GM12873 (cell line): ENCODE data around the gene SETSIP.

Source experiments
- TF ChIP-seq, protein P1 (sequence below): IDR thresholded peaks from 2 replicates; pipeline ENCODE4 v1.5.1; 2012; ENCODE audit warnings: low read depth, mild to moderate bottlenecking, moderate library complexity, low read length, control low read depth; ENCODE audit not compliant: insufficient read depth; ENCODE audit errors: missing control alignments

SETSIP gene, protein sequence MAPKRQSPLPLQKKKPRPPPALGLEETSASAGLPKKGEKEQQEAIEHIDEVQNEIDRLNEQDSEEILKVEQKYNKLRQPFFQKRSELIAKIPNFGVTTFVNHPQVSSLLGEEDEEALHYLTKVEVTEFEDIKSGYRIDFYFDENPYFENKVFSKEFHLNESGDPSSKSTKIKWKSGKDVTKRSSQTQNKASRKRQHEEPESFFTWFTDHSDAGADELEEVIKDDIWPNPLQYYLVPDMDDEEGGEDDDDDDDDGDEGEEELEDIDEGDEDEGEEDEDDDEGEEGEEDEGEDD

GRCh38 chr1:92075311-92075710 lies at the start of gene SETSIP:
Gene SETSIP, minus strand, starts transcription at chr1:92075411. Its CDS starts 0 bp downstream, at chr1:92075411.
- TF ChIP-seq, protein P1, sequence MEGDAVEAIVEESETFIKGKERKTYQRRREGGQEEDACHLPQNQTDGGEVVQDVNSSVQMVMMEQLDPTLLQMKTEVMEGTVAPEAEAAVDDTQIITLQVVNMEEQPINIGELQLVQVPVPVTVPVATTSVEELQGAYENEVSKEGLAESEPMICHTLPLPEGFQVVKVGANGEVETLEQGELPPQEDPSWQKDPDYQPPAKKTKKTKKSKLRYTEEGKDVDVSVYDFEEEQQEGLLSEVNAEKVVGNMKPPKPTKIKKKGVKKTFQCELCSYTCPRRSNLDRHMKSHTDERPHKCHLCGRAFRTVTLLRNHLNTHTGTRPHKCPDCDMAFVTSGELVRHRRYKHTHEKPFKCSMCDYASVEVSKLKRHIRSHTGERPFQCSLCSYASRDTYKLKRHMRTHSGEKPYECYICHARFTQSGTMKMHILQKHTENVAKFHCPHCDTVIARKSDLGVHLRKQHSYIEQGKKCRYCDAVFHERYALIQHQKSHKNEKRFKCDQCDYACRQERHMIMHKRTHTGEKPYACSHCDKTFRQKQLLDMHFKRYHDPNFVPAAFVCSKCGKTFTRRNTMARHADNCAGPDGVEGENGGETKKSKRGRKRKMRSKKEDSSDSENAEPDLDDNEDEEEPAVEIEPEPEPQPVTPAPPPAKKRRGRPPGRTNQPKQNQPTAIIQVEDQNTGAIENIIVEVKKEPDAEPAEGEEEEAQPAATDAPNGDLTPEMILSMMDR, result no peak

GRCh38 chr1:92123868-92124267 lies 48.7 kb upstream of the SETSIP start:
- TF ChIP-seq, protein P1, result no peak

GRCh38 chr1:92118826-92119225 lies 43.6 kb upstream of the SETSIP start:
- TF ChIP-seq, protein P1, result no peak

- TF ChIP-seq, protein P1, result no peak
These were observed 42.3 kb upstream of the SETSIP start for GRCh38 chr1:92117526-92117925.

DNA sequence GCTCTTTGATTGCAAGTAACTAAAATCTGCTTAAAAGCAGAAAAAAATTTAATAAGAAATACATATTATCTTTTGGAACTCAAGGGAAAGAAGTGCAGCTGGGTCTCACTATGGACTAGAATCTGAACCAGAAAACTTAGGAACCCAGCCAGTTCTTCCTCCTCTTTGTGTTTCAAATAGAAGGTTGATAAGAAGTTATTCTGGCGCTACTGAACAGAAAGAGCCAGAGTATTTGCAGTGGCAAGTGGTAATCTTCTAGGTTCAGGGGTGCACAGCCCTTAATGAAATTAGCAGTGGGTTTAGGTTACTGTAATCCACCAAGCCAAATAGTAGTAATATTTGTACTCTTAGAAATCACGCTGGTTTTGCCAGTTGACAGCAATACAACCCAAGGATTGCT lies 33.4 kb upstream of the SETSIP start:
- TF ChIP-seq, protein P1, result no peak

DNA sequence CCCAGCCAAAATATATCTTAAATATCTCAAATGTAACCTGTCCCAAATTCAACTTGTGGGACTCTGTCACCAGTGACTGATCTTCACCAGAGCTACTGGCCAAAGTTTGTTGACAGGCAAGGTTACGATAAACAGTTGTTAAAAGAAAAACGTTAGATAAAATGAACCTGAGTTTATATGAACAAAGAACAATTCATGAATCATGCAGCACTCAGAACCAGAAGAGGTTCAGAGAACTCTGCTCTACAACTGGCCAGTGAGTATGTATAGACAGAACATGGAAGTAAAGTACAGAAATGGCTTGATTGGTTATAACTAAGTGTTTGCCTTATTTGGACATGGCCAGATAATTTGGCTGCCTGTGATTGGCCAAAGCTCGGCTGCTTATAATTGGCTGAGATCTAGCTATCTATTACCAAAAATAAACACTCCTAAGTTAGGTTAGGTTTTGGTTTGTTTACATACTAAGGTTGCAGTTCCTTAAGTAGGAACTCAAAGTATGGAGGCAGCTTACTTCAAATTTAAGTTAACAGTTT lies 30.4 kb upstream of the SETSIP start:
- TF ChIP-seq, protein P1, result no peak

DNA sequence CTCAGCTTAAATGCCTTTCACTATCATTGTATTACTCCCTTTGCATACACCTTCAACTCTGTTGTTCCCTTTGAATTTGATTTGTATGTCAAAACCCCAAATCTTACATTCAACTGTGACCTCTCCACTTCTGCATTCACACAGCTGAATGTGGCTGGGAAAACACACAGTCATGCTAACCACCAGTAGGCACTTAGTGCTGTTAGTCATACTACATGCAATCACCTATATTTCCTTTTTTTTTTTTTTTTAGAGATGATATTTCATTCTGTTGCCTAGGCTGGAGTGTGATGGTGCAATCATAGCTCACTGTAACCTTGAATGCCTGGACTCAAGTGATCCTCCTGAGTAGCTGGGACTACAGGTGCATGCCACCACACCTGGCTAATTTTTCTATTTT lies 21.1 kb upstream of the SETSIP start:
- TF ChIP-seq, protein P1, result no peak
